PC-3 (cell line): ENCODE data around the gene STAB2. TPM values are rescaled to one million over a fixed set of nuclear protein-coding genes. Genes with fewer than 3 reads are reported as not detected.

Source experiments
- ATAC-seq: fragments of 200-7000 bp; cut with Tn5 transposase; 2 replicates; pipeline ENCODE4 v1.9.1; 2020; ENCODE audit warnings: mild to moderate bottlenecking, moderate library complexity
- BruUV-seq: library from RNA; stranded (reverse); fragments of 400-500 nt; replicated peaks from 2 replicates; lab custom pipeline; 2021; lab: Mats Ljungman, UMichigan
- CTCF ChIA-PET: fragments of 300-600 bp; sonication (Branson Sonifier 250); formaldehyde crosslinking; loops from one replicate; lab custom pipeline; 2022; ENCODE audit warnings: antibody characterized with exemption; lab: Charles Lee
- POLR2A ChIA-PET: fragments of 300-600 bp; sonication (Branson Sonifier 250); formaldehyde crosslinking; loops from one replicate; lab custom pipeline; 2022; ENCODE audit warnings: antibody characterized with exemption; ENCODE audit not compliant: unreplicated experiment; lab: Charles Lee
- DNase-seq: peaks from one replicate; pipeline ENCODE4 v3.0.0-alpha.2; 2015
- H2AFZ ChIP-seq: fragments of 300-600 bp; sonication (generic); 2 replicates; pipeline ENCODE4 v1.6.0; 2016; ENCODE audit warnings: antibody characterized with exemption, low read length
- H3F3A ChIP-seq: fragments of 300-600 bp; sonication (generic); one replicate; pipeline ENCODE4 v1.6.0; 2017; ENCODE audit warnings: antibody characterized with exemption, low read length, control low read depth, mild to moderate bottlenecking; ENCODE audit not compliant: unreplicated experiment
- H3K27ac ChIP-seq: fragments of 300-600 bp; sonication (generic); 2 replicates; pipeline ENCODE4 v1.5.1; 2016; ENCODE audit warnings: mild to moderate bottlenecking, low read length
- H3K27me3 ChIP-seq: fragments of 300-600 bp; sonication (generic); 2 replicates; pipeline ENCODE4 v1.6.1; 2016; ENCODE audit warnings: low read length, mixed read lengths
- H3K36me3 ChIP-seq: fragments of 300-600 bp; sonication (generic); 2 replicates; pipeline ENCODE4 v1.6.1; 2016; ENCODE audit warnings: low read depth, mixed run types, low read length, mixed read lengths
- H3K4me1 ChIP-seq: fragments of 300-600 bp; sonication (generic); 2 replicates; pipeline ENCODE4 v1.5.1; 2016; ENCODE audit warnings: low read length; ENCODE audit not compliant: insufficient read depth
- H3K4me2 ChIP-seq: fragments of 300-600 bp; sonication (generic); 2 replicates; pipeline ENCODE4 v1.6.0; 2016; ENCODE audit warnings: low read length
- H3K4me3 ChIP-seq: fragments of 300-600 bp; sonication (generic); 2 replicates; pipeline ENCODE4 v1.5.1; 2016; ENCODE audit warnings: mild to moderate bottlenecking, low read length, mixed read lengths
- H3K79me2 ChIP-seq: fragments of 300-600 bp; sonication (generic); 2 replicates; pipeline ENCODE4 v1.6.1; 2017; ENCODE audit warnings: low read length, mixed read lengths
- H3K9ac ChIP-seq: fragments of 300-600 bp; sonication (generic); 2 replicates; pipeline ENCODE4 v1.6.0; 2016; ENCODE audit warnings: mild to moderate bottlenecking, low read length
- H3K9me2 ChIP-seq: fragments of 300-600 bp; sonication (generic); replicated peaks from 2 replicates; pipeline ENCODE4 v1.6.1; 2016; ENCODE audit warnings: mixed run types, low read length, mixed read lengths
- H3K9me3 ChIP-seq: fragments of 300-600 bp; sonication (generic); 2 replicates; pipeline ENCODE4 v1.6.1; 2016; ENCODE audit warnings: low read length, mixed read lengths
- H4K20me1 ChIP-seq: fragments of 300-600 bp; sonication (generic); 2 replicates; pipeline ENCODE4 v1.6.1; 2016; ENCODE audit warnings: low read length, mixed read lengths
- EZH2 ChIP-seq: fragments of 300-600 bp; sonication (generic); IDR thresholded peaks from one replicate; pipeline ENCODE4 v1.6.1; 2017; ENCODE audit warnings: antibody characterized with exemption, mild to moderate bottlenecking, low read length; ENCODE audit not compliant: unreplicated experiment
- EZH2phosphoT487 ChIP-seq: fragments of 300-600 bp; sonication (generic); IDR thresholded peaks from 2 replicates; pipeline ENCODE4 v1.6.1; 2018; ENCODE audit warnings: mild to moderate bottlenecking, antibody characterized with exemption, low read length, borderline replicate concordance
- intact Hi-C: fragments of 100-400 bp; cut with micrococcal nuclease; formaldehyde crosslinking; loops from 2 replicates; pipeline ENCODE4 v1.9.0; 2023
- total RNA-seq: library from RNA; depleted of rRNA; stranded (reverse); fragments of >200 nt; gene quantifications from 2 replicates; pipeline ENCODE4 v1.2.3, GENCODE V29; 2014
- TF ChIP-seq, protein P1 (sequence below): fragments of 300-600 bp; sonication (generic); conservative IDR thresholded peaks from 2 replicates; pipeline ENCODE4 v1.5.1; 2017; ENCODE audit warnings: antibody characterized with exemption, low read depth, mild to moderate bottlenecking, low read length

Gene STAB2
- total RNA-seq, 1 experiment from 2014 or later, result not detected

DNA sequence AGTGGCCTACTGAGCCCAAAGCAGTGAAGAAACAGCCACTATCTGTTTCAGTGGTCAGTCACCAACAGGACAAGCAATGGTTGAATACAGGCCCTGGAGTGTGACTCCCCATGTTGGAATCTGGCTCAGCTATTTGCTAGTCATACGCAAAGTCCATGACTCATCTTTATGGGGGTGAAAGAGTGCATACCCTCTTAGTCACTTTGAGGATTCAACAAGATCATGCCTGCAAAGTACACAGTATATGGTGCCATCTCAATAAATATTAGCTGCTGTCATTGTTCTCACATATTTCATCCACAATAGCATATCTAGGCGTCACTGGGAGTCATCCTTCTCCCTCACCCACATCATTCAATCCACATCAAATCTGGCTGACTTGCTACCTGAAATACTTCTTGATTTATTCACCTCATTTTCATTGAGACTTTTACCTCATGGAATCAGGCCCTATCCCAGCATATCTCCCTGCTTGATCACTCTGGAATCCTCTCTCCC lies 26.4 kb upstream of the STAB2 start:
- ATAC-seq, result peak; percentile 98
- peak; percentile 99 for DNase-seq
- no peak overlapping the region for H2AFZ ChIP-seq
- H3K27ac ChIP-seq, result peak overlapping the region; percentile 96
- H3K4me2 ChIP-seq, result peak overlapping the region; percentile 63
- H3K27me3 ChIP-seq, result no peaks in the 10 kb centered on the region
- H3K79me2 ChIP-seq, result no peaks in the 10 kb centered on the region
- H3K9ac ChIP-seq, result peak overlapping the region; percentile 74
- H3K4me3 ChIP-seq, result no peak overlapping the region; the same call in 1 of the 2 replicates
- H3K36me3 ChIP-seq, result no peaks in the 10 kb centered on the region; the same call in 1 of the 2 replicates
- H3K9me3 ChIP-seq, result 0 out of 2 replicates have a peak, but pooled peaks cover 3% of the 10 kb centered on the region
- no peaks in the 10 kb centered on the region for H4K20me1 ChIP-seq
- TF ChIP-seq EZH2 (no peak), EZH2phosphoT487 (no peak)
- TF ChIP-seq, protein P1, sequence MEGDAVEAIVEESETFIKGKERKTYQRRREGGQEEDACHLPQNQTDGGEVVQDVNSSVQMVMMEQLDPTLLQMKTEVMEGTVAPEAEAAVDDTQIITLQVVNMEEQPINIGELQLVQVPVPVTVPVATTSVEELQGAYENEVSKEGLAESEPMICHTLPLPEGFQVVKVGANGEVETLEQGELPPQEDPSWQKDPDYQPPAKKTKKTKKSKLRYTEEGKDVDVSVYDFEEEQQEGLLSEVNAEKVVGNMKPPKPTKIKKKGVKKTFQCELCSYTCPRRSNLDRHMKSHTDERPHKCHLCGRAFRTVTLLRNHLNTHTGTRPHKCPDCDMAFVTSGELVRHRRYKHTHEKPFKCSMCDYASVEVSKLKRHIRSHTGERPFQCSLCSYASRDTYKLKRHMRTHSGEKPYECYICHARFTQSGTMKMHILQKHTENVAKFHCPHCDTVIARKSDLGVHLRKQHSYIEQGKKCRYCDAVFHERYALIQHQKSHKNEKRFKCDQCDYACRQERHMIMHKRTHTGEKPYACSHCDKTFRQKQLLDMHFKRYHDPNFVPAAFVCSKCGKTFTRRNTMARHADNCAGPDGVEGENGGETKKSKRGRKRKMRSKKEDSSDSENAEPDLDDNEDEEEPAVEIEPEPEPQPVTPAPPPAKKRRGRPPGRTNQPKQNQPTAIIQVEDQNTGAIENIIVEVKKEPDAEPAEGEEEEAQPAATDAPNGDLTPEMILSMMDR, result no peak
- no peaks in the 10 kb centered on the region for H3K9me2 ChIP-seq
- BruUV-seq, result no TSS peak
- CTCF ChIA-PET, result interaction anchor here (0.6 to 1.1 kb wide), 2 partner anchors 72 to 77 kb away, joined by 3 to 5 read pairs; no protein-coding TSS in a partner anchor
- H3F3A ChIP-seq, result peaks cover 9% of the 10 kb centered on the region
- peaks cover 38% of the 10 kb centered on the region for H3K4me1 ChIP-seq
- intact Hi-C loops, result no loop called here
- POLR2A ChIA-PET, result no interaction called here

- TF ChIP-seq, protein P1, result no peak
- TF ChIP-seq EZH2 (no peak), EZH2phosphoT487 (no peak)
- POLR2A ChIA-PET, result no interaction called here
- Histone ChIP-seq H3F3A (peaks cover 9% of the 10 kb centered on the region), H3K27me3 (no peaks in the 10 kb centered on the region), H4K20me1 (no peaks in the 10 kb centered on the region), H3K9ac (peak overlapping the region; percentile 74), H3K36me3 (no peaks in the 10 kb centered on the region; the same call in 1 of the 2 replicates), H3K27ac (peak overlapping the region; percentile 96), H3K9me3 (peaks cover 7% of the 10 kb centered on the region), H3K4me2 (peak overlapping the region; percentile 63), H3K4me3 (no peak overlapping the region; the same call in 1 of the 2 replicates), H3K4me1 (peaks cover 38% of the 10 kb centered on the region), H2AFZ (no peak overlapping the region), H3K9me2 (no peaks in the 10 kb centered on the region), H3K79me2 (no peaks in the 10 kb centered on the region)
- intact Hi-C loops, result no loop called here
- no TSS peak for BruUV-seq
- DNase-seq, result peak; percentile 62
- peak; percentile 4 for ATAC-seq
- CTCF ChIA-PET, result interaction anchor here (0.6 to 1.1 kb wide), 2 partner anchors 72 to 76 kb away, joined by 3 to 5 read pairs; no protein-coding TSS in a partner anchor
Measured at GRCh38 chr12:103561174-103561573, 25.9 kb upstream of the STAB2 start.

DNA sequence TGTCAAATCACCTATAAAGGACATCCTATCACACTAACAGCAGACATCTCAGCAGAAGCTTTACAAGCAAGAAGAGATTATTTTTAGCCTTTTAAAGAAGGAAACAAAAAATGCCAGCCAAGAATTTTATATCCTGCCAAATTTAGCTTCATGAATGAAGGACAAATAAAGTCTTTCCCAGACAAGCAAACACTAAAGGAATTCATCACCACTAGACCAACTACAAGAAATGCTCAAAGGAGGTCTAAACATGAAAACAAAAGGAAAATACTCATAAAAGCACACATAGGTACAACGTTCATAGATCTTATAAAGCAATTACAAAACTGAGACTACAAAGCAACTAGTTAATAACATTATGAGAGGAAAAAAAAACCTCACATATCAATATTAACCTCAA lies 20.7 kb upstream of the STAB2 start:
- no peak overlapping the region for H2AFZ ChIP-seq
- H3K36me3 ChIP-seq, result peaks cover 2% of the 10 kb centered on the region; the same call in 1 of the 2 replicates
- H3K4me3 ChIP-seq, result no peak overlapping the region
- POLR2A ChIA-PET, result no interaction called here
- DNase-seq (no peak), ATAC-seq (no peak)
- H3K4me1 ChIP-seq, result peaks cover 13% of the 10 kb centered on the region
- H3K27ac ChIP-seq, result no peak overlapping the region
- no peaks in the 10 kb centered on the region for H3K9me2 ChIP-seq
- H3K9ac ChIP-seq, result no peak overlapping the region
- no peaks in the 10 kb centered on the region for H3K79me2 ChIP-seq
- no peaks in the 10 kb centered on the region for H3F3A ChIP-seq
- no peak for TF ChIP-seq EZH2phosphoT487
- TF ChIP-seq EZH2, result no peak
- TF ChIP-seq, protein P1, result no peak
- H3K4me2 ChIP-seq, result no peak overlapping the region
- no peaks in the 10 kb centered on the region for H4K20me1 ChIP-seq
- H3K27me3 ChIP-seq, result no peaks in the 10 kb centered on the region
- H3K9me3 ChIP-seq, result peaks cover 12% of the 10 kb centered on the region
- BruUV-seq, result no TSS peak
- intact Hi-C loops, result no loop called here
- CTCF ChIA-PET, result no interaction called here
